Activated CD4-positive, alpha-beta T cell treated with anti-CD3 and anti-CD28 coated beads, Interleukin-2, amount 50 U/mL, for 4 hours (primary cell): ENCODE results near the gene YIF1A.

Source experiments
- DNase-seq, 2 experiments: peaks; one replicate each; pipeline ENCODE4 v3.0.0-alpha.2; 2020

Gene YIF1A

GRCh38 chr11:66242095-66242765 is 46.7 kb downstream of the YIF1A start:
- DNase-seq: no peak

GRCh38 chr11:66240781-66241136 is 48.2 kb downstream of the YIF1A start:
- no peak for DNase-seq

- DNase-seq: no peak
Observed at GRCh38 chr11:66239998-66240780, 48.8 kb downstream of the YIF1A start.

- no peak for DNase-seq
Observed at GRCh38 chr11:66239511-66239910, 49.4 kb downstream of the YIF1A start.

GRCh38 chr11:66238786-66239413 is 50.0 kb downstream of the YIF1A start:
- DNase-seq: no peak

- DNase-seq: no peak
Observed at GRCh38 chr11:66237867-66238266, 51.1 kb downstream of the YIF1A start.

GRCh38 chr11:66235141-66235540 is 53.8 kb downstream of the YIF1A start:
- DNase-seq: no peak
